GF-D8 (cell line): ENCODE results near the gene ENOX2.
A peak's percentile ranks its signal among the peaks of the same experiment; 100 is the strongest.

Experiments used
- DNase-seq: peaks from one replicate; lab custom pipeline; 2025; lab: John Stamatoyannopoulos, UW

Gene ENOX2

DNA sequence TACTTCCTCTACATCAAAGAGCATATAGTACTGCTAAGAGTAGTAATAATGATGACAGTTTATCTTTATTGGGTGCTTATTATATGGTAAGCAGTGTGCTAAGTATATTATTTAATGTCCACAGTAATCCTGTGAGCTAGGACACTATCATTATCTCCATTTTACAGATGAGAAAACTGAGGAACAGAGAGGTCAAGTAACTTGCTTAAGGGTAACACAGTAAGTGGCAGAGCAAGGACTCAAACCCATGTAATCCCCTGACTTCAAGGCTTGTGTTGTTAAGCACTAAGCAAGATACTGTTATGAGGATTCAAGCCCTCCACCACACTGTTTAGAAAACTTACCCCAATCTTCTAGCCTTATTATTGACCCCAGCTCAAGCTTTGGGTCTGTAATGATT, 202.4 kb downstream of the ENOX2 start:
- DNase-seq = no peak

DNA sequence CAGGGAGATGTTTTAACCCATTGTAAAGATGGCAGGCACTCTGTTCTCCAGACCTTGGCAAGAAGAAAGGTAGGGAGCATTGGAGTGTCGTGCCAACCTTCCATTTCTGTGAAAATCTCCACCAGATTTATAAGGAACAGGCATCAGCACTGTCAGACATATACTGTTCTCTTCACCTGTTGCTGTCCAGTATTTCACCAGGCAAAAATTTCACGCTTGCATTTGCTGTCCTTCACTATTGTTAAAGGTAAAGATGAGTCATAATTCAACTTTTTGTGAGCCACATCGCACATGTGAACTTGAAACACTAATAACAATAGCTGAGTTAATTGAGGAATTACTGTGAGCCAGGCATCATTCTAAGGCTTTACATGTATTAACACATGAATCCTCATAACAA, 203.4 kb downstream of the ENOX2 start:
- DNase-seq = no peak

DNA sequence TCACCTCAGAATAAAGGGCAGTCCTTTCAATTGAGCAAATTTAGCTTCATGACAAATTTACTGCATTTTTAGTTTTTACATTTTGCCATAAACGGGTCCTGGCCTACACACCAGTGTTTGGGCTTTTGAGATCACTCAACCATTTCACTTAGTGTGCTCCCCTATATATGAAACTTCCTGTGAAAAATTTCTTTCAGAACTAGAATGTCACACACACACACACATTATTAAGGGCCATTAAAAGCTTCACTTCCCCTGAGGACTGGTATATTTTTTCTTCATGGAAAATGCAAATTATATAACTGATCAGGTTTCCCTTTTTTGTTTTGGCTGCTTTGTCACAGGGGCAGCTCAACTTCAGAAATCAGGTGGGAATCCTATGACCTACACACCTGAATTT, 206.5 kb downstream of the ENOX2 start:
- no peak for DNase-seq

DNA sequence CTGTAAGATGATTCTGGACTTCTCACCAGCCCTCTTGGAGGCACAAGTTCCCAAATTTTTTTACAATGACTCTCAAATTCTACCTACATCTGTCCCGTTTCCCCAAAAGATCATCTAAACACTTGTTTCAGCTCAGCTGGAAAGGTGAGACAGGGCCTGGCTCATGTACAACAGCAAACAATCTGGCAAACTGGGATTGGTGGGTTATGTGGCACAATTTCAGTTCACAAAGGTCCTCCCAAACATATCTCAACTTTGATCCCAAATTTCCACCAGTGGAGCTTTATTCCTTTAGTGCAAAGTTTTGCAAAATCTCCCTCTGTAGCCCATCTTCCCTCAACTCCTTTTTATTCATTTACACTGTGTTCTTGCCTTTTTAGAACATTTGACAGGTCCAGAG, 207.1 kb downstream of the ENOX2 start:
- DNase-seq = no peak

DNA sequence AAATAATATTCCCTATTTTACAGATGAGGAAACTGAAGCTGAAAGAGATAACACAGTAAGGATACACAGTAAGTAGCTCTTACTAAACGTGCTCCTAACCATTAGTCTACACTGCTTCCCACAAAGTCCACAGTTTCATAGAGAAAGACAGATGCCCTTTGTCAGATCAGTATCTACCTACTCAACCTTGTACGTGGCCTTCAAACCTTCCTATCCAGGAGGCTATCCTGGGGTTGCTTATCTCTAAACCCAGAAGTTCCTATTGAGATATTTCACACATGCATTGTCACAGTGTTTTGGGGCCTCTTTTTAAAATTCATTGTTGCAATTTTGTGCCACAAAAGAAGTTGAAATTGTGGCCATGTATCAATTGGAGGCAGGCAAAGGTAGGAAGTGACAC, 208.0 kb downstream of the ENOX2 start:
- peak; percentile 50 for DNase-seq

DNA sequence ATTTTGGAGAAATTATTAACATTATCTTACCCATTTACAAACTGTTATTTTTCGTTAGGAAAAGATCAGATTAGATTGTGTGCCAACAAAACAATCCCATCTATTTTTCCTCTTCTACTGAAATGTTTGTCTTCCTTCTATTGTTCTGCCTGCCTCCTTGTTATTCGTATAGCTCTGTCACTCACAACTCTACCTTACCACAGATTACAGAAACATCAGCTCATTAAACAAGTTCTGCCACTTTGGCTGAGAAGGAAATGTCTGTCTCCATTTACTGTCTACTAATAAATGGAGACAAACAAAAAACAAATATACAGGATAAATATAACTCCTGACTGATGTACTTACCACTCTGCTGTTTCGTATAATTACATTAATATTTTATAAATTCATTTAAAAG, 211.4 kb downstream of the ENOX2 start:
- DNase-seq = no peak

DNA sequence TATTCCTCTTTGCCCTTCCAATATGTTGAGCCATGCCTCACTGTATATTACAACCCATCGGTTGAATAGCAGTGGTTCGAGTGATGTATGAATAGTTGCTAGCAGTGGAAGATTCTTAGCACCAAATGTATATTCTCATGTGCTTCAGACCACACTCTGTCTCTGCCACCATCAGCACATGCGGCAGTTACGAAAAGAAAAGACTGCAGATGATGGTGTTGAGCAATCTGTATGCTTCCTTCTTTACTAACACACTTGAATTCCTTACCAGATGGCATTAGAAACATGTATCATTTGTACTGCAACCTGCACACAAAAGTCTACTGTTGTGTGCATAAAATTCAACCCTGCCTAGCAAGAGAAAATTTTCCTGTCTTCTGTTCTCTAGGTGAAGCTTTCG, 214.6 kb downstream of the ENOX2 start:
- DNase-seq = peak; percentile 66

DNA sequence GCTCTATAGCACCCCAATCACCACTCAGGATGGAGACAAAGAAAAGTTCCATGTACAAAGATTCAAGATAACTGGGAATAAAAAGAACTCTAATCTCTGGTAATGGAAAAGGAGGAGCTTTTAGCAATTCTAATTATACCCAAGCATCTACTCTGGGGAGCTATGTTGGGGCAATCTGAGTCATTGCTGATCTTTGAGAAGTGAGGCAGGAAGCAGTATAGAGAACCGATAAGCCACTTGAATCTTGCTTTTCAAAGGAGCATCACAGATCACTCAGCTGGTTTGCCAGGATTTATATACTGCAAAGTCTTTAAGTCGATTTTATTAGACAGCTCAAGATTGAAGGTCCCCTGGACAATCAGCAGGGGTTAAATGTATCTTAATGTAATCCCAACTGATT, 220.0 kb downstream of the ENOX2 start:
- DNase-seq = no peak

DNA sequence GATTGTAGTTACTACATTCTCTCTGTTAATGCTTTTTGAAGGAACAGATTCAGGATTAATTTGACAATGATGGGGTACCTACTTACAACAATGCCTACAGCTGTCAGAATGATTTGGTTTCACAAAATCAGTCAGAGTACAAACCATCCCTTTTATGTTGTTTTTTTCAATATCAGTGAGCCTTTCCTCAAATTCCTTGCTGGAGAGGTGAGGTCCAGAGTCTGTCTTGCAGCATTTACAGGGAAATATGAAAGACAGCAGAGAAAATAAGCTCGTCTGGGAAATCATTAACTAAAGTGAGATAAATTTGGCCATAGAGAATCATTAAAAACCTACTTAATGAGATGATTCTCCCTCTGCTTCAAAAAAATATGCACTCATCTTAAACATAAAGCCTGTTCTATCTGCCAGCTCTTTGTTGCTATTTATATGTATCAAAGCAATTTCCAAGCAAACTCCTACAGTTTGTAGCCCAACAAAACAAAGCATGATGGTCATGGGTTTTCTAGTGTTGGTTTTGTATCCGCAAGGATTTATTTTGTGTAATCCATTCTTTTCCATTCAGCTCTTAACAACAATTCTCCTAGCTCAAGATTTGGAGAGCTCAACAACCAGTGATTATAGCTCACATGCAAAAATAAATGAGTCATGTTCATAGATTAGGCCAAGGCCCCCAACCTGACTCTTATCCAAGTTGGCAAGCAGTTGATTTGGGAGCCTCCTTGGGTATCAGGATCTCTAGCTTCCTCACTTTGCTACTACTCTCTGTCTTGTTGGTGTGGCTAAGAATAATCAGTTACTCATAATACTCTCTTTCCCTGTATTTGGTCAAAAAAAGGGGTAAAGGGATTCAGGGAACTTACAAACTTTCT, 222.6 kb downstream of the ENOX2 start:
- no peak for DNase-seq

DNA sequence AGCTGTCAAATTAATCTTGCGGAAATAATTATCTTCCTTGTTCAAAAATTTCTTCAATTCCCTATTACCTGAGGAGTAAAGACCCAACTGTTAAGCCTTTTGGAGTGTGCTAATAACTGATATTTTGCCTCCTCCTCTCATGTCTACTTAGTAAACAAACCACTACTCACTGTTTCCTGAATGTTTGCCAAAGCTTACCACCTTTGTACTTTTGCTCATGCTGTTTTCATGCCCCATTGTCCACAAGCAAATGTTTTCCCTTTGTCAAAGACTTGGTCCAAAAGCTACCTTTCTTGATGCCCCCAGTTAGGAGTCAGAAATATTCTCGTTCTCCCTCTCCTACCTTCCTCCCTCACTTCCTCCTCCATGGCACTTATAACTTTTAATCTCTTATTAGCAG, 226.1 kb downstream of the ENOX2 start:
- no peak for DNase-seq

DNA sequence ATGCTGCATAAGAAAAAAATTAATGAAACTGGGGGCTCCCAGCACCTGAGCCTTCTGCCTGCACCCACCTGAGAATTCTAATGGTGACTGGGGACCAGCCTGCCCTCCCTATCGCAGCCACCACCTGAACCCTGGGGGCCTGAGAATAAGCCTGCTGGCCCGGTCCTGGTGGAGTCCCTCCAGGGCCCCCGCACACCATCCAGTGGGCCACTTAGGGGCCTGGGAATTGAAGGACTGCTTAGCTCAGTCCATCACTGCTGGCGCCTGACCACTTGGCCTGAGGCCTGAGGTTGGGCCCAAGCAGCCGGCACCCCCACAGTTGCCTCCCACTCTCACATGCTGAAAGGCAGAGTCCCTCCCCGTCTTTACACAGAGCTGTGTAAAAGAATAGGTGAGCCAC, 230.8 kb downstream of the ENOX2 start:
- no peak for DNase-seq

DNA sequence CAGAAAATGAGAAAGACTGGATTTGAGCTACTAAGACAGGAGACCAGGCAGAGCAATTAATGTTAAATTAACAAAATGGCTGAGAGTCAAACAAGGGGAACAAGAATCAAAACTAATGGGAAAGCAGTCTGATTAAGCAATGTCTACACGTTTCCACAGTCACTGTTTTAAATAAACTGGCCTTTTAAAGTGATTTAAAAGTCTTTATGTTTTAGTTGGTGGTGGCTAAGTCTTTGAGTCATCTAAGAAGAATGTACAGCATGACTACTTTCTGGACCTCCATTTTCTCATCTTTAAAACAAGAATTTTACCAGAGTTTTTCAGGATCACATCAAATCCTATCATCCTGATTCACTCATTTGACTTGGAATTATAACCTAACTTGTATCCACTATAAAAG, 233.8 kb downstream of the ENOX2 start:
- DNase-seq = no peak

DNA sequence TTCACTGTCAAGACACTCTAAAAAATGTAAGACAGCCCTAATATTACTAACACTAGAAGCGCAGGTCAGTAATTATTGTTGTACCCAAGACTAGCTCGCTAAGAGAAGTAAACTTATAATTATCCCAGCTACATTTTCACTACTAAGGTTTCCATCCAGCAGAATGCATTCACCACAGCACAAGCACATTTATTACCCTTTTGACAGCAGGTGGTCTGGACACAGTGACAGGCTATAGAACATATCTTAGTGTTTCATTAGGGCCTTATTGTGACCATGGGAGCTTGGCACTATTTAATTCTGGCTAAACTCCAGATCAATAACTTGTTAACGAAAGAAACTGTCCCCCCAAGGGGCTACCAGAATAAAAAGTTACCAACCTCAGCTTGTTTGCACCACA, 237.7 kb downstream of the ENOX2 start:
- no peak for DNase-seq

DNA sequence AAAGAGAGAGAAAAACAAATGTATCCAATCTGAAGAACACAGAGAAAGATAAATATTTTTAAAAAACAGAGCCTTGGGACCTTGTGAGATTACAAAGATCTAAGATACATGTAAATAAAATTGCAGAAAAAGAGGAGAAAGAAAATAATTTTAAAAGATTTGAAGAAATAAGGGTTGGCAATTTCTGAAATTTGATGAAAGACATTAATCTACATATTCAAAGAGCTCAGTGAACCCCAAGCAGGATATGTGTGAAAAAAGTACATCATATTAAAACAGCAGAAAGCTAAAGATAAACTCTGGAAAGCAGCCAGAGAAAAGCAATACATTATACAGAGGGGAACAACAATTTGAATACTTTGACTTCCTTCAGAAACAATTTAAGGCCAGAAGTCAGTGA, 244.7 kb downstream of the ENOX2 start:
- DNase-seq = no peak

DNA sequence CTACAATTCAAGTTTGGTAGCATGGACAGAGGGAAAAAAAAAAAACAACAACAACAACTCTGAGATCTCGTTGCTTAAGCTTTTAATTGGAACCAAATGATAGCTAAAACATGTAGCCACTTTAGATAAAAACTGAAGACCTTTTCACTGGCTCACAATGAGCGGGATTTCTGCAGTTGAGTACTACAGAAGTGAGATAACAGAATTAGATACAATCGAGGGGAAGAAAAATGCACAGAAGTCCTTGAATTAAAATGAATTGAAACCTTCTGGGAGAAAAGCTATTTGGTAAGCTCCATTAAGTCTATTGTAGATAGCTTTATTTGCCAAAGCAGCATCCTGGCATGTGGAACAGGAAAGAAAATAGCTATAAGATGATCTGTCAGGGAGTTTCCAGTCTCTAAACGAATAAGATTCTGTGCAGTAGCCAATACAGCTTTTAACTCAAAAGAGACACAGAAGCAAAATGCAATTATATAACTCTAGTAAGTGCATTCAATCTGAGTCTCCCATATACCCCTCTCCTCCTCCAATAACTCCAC, 248.5 kb downstream of the ENOX2 start:
- DNase-seq = no peak

DNA sequence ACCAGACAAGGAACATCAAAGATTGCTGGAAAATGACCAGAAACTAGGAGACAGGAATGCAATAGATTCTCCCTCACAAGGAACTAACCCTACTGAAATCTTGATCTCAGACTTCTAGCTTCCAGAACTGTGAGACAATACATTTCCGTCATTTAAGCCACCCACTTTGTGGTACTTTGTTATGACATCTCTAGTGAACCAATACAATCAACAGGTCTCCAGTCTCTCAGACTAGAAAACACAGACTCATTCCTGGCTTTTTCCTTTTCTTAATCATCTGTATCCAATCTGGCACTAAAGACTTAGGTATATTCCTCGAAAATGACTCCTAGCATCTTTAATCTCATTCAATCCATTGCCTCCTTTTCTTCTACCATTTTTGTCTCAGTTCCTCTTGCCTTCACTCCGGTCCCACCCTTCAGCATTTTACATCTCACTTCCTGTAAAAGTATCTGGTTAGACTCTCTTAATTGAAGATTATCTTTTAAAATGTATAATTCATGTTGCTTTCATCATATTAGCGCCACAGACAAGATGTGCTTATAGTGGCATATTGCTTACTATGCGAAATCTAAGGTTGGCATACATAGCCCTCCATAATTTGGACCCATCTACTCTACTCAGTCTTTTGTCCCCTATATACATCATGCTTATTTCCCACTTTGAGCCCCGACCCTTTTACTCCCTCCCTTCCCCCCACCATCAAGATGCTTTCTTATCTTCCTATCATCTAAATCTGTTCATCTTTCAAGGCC, 250.0 kb downstream of the ENOX2 start:
- no peak for DNase-seq

DNA sequence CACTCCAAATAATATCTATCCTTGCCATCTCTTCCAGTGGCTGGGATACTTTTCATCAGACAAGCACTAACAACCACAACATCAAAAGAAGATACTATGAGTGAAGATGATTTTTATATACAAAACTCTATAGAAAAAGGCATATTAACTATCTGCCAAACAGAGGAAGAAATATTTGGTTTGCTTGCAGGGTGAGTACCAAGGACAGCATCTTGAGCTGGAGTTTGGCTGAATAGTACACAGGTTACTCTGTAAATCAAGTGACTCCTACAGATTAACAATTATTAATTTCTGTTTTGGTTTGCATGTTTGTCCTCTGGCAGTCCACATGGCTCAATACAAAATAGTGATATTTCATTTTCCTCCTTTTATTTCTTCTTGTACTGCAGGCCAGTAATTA, 253.3 kb downstream of the ENOX2 start:
- no peak for DNase-seq

DNA sequence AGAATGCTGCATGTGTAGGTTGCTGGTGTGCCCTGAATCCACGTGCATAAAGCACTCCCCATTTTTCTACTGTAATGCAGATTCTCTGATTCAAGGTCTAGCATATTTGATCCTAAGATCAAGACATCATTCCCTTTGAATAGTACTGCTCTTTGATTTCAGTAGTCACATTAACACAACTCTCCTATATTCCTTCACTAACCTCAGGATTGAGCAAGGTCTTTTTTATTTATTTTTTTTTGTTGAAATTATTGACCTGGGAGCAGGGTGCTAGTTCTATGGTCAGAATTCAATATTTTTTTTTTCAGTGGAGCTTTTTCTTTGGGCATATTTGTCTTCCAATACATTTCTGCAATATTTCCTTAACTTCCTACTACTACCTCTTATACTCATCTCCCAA, 255.5 kb downstream of the ENOX2 start:
- no peak for DNase-seq

DNA sequence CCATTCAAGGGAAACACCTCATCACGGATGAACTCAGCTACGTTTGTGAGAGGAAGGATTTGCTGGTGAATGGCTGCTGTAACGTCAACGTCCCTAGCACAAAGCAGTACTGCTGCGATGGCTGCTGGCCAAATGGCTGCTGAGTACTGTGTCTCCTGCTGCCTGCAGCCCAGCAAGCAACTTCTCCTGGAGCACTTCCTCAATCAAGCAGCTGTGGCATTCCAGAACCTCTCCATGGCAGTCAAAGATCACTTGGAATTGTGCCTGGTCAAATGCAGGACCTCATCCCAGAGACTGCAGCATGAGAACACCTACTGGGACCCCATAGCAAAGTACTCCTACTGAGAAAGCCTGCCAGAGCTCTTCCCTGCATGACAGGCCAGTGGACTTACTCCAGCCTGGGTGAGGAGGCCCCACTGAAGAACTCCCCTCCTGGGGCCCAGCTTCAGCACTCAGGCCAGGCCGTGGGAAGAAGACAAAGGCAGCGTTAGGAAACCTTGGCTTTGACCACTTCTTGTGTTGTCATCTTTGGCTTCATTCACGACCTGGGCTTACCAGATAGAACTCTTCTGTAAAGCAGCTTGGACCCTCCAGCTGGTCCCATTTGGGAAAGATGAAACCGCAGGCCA, 256.9 kb downstream of the ENOX2 start:
- DNase-seq = no peak

DNA sequence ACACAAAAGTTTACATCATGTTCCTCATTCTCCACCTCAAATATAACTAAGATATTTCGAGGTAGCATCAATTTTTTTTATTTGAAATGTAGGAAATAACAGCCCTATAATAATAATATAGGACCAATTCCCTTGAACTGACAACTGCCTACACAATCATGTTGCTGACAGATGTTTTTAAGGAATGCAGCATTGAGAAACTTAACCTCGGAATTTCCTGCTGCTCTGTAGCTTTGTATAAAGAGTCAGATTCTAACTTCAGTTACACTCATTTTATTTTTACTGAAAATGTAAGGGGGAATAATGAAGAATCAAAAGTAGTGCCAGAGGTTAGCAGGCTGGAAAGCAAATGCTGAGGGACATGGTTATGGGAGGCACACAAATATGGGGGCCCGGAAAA, 265.4 kb downstream of the ENOX2 start:
- no peak for DNase-seq

DNA sequence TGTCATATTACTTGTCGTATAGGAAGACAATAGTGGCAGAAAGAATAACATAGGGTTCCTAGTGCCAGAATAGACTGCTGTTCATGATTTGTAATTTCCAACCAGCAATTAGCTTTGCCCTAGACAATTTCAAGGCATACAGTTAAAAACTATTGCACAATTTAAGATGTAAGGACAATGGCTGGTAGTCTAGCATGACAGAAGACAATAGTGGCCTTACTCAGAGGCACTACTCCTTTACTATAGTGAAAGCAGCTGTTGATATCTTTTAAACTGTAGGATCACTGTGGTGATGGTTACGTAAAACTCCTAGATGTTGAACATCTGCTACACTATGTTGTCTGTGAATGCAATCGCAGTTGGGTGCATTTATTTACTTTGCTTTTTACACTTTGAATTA, 266.7 kb downstream of the ENOX2 start:
- DNase-seq = no peak

DNA sequence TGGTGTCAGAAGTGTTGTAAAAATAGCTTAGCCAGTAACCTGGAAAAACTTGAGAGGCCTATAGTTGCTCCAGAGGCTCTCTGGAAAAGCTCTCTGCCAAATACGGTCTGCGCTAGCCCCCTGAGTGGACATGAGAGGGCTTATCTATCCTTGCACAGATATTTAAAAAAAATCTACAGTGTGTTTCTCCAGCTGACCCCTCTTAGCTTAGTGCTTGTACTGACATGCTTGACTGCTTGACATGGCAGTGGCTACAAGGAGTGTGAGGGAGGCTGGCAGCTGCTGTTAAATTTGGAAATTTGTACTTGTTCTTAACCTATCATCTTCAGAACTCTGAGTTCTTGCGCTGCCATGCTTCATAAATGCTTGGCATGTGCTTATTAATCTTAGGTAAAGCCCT, 272.0 kb downstream of the ENOX2 start:
- no peak for DNase-seq

DNA sequence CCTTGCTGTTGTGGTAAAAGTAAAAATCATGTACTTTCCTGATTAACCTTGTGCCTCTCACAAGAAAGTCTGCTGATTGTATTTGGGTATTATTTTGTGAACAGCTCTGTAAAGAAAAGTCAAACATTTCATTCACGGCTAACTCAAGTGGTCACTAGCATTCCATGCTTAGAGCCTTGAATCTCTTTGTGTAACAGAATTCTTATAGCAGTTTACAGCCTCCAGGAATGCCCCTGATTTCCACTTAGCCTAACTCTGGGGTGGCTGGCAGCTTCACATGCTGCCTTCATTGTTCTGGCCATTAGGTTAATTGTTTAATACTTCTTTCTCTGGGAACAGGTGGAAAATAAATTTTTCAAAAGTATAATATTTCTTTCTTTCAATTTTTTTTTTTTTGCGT, 274.5 kb downstream of the ENOX2 start:
- no peak for DNase-seq
